HCT116 (cell line): ENCODE data around the gene BNC1.

ENCODE experiments used
- CBX3 ChIP-seq: IDR thresholded peaks from 2 replicates; pipeline ENCODE4 v1.6.1; 2012; ENCODE audit warnings: low read depth
- CEBPB ChIP-seq: IDR thresholded peaks from 2 replicates; pipeline ENCODE4 v1.6.1; 2012; ENCODE audit warnings: low read depth
- CTCF ChIP-seq, 3 experiments: fragments of 200-600 bp in 1 of 3; sonication (generic) in 1 of 3; IDR thresholded peaks in 2 of 3; conservative IDR thresholded peaks in 1 of 3; 2 replicates each; pipeline ENCODE4 v1.5.1; 2012 to 2017; ENCODE audit warnings: low read depth in 2 of 3, low read length in 2 of 3, antibody characterized with exemption in 1 of 3, borderline replicate concordance in 1 of 3, control low read depth in 1 of 3, mild to moderate bottlenecking in 1 of 3, mixed read lengths in 1 of 3, mixed run types in 1 of 3, moderate library complexity in 1 of 3; ENCODE audit not compliant: insufficient read depth in 1 of 3
- EZH2 ChIP-seq: fragments of 200-600 bp; sonication (generic); IDR thresholded peaks from 2 replicates; pipeline ENCODE4 v1.6.1; 2017; ENCODE audit warnings: antibody characterized with exemption, mixed run types
- FOSL1 ChIP-seq: IDR thresholded peaks from 2 replicates; pipeline ENCODE4 v1.6.1; 2012; ENCODE audit warnings: low read depth
- POLR2A ChIP-seq: IDR thresholded peaks from 2 replicates; pipeline ENCODE4 v1.7.0; 2011; ENCODE audit warnings: borderline replicate concordance; ENCODE audit not compliant: insufficient read depth, insufficient read length; ENCODE audit errors: extremely low read depth
- POLR2AphosphoS5 ChIP-seq: IDR thresholded peaks from 2 replicates; pipeline ENCODE4 v1.6.1; 2011; ENCODE audit warnings: mild to moderate bottlenecking, low read depth, low read length, moderate library complexity
- RAD21 ChIP-seq: IDR thresholded peaks from 2 replicates; pipeline ENCODE4 v1.6.1; 2012; ENCODE audit warnings: low read depth, mild to moderate bottlenecking
- SRF ChIP-seq: IDR thresholded peaks from 2 replicates; pipeline ENCODE4 v1.6.1; 2012; ENCODE audit warnings: low read depth
- YY1 ChIP-seq: IDR thresholded peaks from 2 replicates; pipeline ENCODE4 v1.6.1; 2011; ENCODE audit warnings: low read length, low read depth, moderate library complexity, mild to moderate bottlenecking; ENCODE audit not compliant: insufficient replicate concordance; ENCODE audit errors: extremely low read depth
- ZFX ChIP-seq: fragments of 450-650 bp; IDR thresholded peaks from 2 replicates; pipeline ENCODE4 v1.6.1; 2017
- ZNF274 ChIP-seq: fragments of 200-500 bp; sonication (Bioruptor generic); IDR thresholded peaks from 2 replicates; pipeline ENCODE4 v1.6.1; 2014; ENCODE audit warnings: mild to moderate bottlenecking, low read depth, low read length, inconsistent platforms
- TF ChIP-seq, protein P1 (sequence below): IDR thresholded peaks from 2 replicates; pipeline ENCODE4 v1.6.1; 2012; ENCODE audit warnings: low read depth
- TF ChIP-seq, protein P2 (sequence below): IDR thresholded peaks from 2 replicates; pipeline ENCODE4 v1.6.1; 2012

DNA sequence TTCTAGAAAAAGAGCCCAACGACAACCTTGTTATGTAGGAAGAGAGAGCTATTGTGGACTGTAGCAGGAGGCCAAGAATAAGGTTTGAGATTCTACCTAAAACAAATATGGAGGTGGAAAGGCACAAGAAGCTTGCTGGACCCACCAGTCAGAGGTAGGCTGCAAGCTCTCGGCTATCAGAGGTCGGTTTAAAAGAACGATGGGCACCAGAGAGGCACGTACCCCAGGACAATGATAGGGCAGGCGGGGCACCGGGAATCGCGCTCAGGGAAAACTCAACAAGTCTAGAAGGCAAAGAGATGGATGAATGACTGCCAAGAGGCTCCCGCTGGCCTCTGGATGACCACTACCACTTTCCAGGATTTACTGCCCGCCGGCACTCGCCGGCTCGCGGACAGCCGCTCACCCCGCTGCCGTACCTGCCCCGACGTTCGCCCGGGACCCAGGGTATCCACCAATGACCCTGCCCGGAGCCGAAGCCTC lies 77.9 kb downstream of the BNC1 start:
- TF ChIP-seq YY1 (no peak), CTCF (IDR thresholded peaks at IDR 0.05 in 2 of 3, conservative IDR thresholded peaks at IDR 0.05 in 1 of 3; ENCODE audit: borderline replicate concordance in 1 of 3, insufficient read depth in 1 of 3, low read depth in 2 of 3, low read length in 2 of 3) (no peak), ZFX (no peak), POLR2AphosphoS5 (no peak), EZH2 (no peak), POLR2A (no peak), FOSL1 (no peak), CBX3 (no peak), SRF (no peak), RAD21 (no peak), CEBPB (no peak), ZNF274 (no peak)
- TF ChIP-seq, protein P1, sequence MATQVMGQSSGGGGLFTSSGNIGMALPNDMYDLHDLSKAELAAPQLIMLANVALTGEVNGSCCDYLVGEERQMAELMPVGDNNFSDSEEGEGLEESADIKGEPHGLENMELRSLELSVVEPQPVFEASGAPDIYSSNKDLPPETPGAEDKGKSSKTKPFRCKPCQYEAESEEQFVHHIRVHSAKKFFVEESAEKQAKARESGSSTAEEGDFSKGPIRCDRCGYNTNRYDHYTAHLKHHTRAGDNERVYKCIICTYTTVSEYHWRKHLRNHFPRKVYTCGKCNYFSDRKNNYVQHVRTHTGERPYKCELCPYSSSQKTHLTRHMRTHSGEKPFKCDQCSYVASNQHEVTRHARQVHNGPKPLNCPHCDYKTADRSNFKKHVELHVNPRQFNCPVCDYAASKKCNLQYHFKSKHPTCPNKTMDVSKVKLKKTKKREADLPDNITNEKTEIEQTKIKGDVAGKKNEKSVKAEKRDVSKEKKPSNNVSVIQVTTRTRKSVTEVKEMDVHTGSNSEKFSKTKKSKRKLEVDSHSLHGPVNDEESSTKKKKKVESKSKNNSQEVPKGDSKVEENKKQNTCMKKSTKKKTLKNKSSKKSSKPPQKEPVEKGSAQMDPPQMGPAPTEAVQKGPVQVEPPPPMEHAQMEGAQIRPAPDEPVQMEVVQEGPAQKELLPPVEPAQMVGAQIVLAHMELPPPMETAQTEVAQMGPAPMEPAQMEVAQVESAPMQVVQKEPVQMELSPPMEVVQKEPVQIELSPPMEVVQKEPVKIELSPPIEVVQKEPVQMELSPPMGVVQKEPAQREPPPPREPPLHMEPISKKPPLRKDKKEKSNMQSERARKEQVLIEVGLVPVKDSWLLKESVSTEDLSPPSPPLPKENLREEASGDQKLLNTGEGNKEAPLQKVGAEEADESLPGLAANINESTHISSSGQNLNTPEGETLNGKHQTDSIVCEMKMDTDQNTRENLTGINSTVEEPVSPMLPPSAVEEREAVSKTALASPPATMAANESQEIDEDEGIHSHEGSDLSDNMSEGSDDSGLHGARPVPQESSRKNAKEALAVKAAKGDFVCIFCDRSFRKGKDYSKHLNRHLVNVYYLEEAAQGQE, result no peak
- TF ChIP-seq, protein P2, sequence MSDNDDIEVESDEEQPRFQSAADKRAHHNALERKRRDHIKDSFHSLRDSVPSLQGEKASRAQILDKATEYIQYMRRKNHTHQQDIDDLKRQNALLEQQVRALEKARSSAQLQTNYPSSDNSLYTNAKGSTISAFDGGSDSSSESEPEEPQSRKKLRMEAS, result no peak
